GM18870 (cell line): Measurements from ENCODE around the gene MEAK7.
A peak's percentile ranks its signal among the peaks of the same experiment; 100 is the strongest.

Experiments used
- ATAC-seq: cut with Tn5 transposase; IDR thresholded peaks from one replicate; pipeline ENCODE4 v1.9.1; 2021; ENCODE audit warnings: moderate library complexity; ENCODE audit not compliant: unreplicated experiment

The MEAK7 gene

GRCh38 chr16:84513666-84514065 lies 9.2 kb upstream of the MEAK7 start:
- ATAC-seq: no peak

- ATAC-seq: no peak
Measured at GRCh38 chr16:84513123-84513522, 8.7 kb upstream of the MEAK7 start.

GRCh38 chr16:84511831-84512230 lies 7.4 kb upstream of the MEAK7 start:
- ATAC-seq: no peak

DNA sequence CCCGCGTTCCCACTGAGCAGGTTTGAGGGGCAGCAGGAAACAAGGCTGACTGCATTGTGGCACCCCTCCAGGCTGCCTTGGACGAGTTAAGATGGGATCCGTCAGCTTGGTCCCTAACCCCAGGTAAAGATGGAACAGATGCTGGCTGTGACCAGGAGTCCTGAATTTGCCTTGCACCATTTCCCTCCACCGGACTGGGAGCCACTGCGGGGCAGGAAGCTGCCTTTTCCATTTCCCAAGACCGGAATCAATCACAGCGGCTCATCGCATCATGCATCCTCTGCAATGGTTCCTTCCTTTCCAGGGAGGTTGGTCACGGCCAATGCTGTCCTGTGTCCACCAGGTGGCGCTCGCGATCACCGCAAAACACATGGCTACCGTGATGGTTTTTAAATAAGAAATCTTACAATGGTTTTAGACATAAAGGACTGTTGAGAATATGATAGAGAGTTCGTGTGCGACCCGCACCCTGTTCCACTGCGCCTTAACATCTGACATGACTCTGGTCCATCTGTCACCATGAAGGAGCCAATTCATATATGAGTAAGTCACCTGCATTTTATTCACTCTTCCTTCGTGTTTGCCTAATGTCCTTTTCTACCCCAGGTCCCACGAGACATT lies 6.8 kb upstream of the MEAK7 start:
- no peak for ATAC-seq

DNA sequence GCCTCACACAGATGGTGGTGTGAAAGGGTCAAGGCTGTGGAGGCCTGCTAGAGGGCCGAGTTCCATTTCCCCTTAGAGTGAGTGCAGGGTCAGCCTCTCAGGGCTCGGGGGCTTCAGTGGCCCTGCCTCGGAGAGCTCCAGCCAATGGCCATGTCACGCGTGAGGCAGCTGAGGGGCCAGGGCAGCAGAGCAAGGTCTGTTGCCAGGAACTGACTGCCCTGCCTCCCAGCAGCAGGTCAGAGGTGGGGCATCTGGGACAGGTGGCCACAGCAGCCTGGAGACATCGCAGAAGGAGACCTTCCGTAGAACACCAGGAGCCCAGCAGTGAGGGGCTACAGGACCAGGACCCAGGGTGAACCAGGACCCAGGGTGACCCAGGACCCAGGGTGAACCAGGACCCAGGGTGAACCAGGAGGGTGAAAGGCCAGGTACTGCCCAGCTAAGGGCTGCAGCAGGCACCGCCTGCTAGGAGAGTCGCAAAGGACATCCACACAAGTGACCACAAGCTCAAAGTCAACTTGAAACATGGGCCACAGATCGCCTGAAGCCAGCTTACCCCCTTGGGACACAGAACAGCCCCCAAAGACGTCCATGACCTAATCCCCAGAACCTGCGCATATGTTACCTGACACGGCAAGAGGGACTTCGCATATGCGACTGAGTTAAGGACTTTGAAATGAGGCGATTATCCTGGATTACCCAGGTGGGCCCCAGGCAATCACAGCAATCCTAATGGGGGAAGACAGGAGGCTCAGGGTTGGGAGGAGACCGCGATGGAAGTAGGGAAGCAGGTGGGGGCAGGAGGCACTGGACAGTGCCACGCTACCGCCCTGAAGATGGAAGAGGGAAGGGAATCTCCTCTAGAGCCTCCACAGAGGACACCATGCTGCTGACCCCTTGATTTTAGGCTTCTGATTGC lies 4.8 kb upstream of the MEAK7 start:
- no peak for ATAC-seq

DNA sequence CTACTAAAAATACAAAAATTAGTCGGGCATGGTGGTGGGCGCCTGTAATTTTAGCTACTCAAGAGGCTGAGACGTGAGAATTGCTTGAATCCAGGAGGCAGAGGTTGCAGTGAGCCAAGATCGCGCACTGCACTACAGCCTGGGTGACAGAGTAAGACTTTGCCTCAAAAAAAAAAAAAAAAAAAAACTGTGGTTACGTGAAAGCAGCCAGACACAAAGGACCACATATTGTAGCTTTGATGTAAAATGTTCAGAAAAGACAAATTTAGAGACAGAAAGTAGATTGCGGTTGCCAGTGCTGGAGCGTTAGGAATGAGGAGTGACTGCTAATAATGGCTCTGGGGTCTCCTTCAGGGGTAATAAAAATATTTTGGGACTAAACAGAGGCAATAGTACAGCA lies 4.0 kb upstream of the MEAK7 start:
- ATAC-seq: no peak

- ATAC-seq: no peak
Measured at GRCh38 chr16:84507011-84507982, 2.8 kb upstream of the MEAK7 start.

DNA sequence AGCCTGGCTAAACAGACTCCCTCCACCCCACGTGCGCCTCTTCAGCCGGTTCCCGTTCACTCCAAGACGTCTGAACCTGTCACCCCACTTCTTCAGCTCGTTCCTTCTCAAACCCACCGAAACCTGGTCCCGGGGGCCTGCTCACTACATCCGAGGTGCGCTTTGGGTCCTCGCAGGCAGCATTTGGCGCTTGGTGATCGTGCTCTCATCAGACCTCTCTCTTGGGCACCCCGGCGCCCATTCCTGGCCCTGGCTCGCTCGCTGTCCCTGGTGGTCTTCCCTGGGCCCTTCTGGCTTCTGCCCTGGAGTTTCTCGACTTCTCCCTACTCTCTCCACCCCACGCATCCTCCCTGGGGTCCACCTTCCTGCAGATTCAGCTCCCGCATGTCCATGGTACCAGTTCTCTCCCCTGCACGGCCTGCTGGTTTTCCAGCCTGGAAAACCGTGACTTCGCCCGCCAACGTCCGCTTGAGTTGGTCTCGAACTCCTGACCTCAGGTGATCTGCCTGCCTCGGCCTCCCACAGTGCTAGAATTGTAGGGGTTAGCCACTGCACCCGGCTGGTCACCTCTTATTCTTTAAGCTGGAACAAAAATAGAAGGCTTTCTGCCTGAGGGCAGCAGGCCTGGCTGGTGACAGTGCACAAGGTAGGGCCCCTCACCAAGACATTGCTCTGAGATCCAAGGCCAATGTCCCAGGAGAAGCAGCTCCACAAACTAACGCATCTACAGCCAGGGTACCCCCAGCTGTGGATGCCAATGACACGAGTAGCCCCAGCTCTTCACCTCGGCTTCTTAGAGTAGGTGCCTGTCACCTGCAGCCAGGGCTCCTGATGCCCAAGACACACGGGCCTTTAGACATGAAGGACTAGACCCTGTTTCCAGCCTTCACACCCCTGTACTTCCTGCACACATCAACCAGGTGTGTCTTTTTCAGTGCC lies 1.1 kb upstream of the MEAK7 start:
- ATAC-seq: peak; percentile 4

- ATAC-seq: no peak
Measured at GRCh38 chr16:84503751-84504395, 586 bp downstream of the MEAK7 start.

- ATAC-seq: no peak
Measured at GRCh38 chr16:84502581-84502980, 1.9 kb downstream of the MEAK7 start.

GRCh38 chr16:84502075-84502474 lies 2.4 kb downstream of the MEAK7 start:
- ATAC-seq: no peak

DNA sequence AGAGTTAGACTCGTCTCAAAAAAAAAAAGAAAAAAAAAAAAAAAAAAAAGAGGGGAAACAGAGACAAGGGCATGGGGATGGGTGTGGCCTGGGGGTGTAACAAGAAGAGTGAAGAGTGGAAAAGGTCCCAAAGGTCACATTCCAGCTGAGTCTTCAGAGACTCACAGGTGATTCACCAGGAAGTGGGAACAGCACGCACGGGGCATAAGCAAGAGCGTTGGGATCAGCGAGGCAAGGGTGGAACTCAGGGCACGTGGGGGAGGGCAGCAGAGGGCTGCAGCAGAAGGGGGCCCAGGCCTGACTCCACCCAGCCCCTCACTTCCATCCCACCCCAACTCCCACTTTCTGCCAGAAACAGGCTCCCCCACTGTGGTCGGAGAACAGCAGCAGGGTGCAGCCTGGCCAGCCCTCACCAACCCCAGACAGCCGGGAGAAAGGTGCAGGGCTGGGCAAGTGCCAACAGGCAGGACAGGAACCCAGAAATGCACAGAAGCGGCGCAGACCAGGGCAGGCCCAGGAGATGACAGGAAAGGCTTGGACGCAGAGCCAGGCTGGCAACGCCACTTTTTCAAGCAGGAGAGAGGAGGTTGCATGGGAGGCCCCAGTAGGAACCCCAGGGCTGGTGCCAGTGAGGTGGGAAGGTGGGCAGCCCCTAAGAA lies 3.3 kb downstream of the MEAK7 start:
- ATAC-seq: no peak

DNA sequence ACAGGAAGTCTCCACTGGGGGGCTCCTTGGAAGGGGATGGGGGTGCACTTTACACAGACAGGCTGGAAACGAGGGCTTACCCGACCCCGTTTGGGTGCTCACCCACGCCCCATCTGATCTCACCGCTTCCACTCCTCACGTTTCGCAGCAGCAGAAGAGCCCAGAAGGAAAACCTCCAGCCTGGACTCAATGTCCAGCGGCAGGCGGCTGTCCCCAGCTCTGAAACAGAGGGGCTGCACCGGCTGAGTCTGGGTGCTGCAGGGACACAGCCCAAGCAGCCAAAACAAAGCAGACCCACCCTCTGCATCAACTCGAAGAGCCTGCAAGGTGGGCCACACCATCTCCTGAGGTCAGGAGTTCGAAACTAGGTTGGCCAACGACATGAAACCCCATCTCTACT lies 3.9 kb downstream of the MEAK7 start:
- no peak for ATAC-seq

- no peak for ATAC-seq
Measured at GRCh38 chr16:84499638-84500037, 4.8 kb downstream of the MEAK7 start.

- no peak for ATAC-seq
Measured at GRCh38 chr16:84498859-84499620, 5.4 kb downstream of the MEAK7 start.

DNA sequence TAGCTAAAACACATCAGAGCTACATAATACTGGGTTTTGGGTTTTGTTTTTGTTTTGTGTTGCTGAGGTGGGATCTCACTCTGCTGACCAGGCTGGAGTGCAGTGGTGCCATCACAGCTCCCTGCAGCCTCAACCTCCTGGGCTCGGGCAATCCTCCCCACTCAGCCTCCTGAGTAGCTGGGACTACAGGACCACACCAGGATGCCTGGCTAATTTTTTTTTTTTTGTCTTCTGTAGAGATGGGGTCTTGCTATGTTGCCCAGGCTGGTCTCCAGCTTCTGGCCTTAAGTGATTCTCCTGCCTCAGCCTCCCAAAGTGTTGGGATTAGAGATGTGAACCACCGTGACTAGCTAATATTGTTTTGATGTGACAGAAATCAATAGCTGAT lies 6.2 kb downstream of the MEAK7 start:
- no peak for ATAC-seq

GRCh38 chr16:84497418-84498222 lies 6.8 kb downstream of the MEAK7 start:
- ATAC-seq: no peak

DNA sequence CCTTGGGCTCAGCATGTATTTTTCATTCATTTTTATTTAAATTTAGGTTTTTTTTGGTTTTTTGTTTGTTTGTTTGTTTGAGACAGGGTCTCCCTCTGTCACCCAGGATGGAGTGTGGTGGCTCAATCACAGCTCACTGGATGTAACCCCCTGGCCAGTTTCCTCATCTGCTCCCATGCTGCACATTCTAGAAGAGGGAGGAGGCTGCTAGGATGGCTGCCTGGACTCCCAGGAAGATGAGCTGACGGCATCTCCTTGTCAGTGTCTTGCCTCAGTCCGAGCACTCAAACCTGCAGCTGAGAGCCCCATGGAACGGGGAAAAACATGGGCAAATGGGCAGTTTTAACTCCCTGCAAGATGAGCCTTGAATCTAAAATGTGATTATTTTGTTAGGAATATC lies 7.5 kb downstream of the MEAK7 start:
- no peak for ATAC-seq
